Lower leg skin (tissue), 4 donors: ENCODE results near the gene LCN15. TPM values are rescaled to one million over a fixed set of nuclear protein-coding genes. Genes with fewer than 3 reads are reported as not detected.
"Not testable (repeated sequence)": the region's sequence is repeated elsewhere in the genome, so short reads cannot be mapped to it uniquely, and the experiment has no call there.

Experiments used
- DNase-seq, 2 donors: peaks; one replicate each; pipeline ENCODE4 v3.0.0-alpha.2; 2019; ENCODE audit warnings: low spot score in 2 of 2
- H3K4me3 ChIP-seq: fragments of 200-600 bp; sonication (generic); 2 replicates; pipeline ENCODE4 v1.5.1; 2017; ENCODE audit warnings: mild to moderate bottlenecking, low read depth; ENCODE audit not compliant: poor library complexity, severe bottlenecking
- POLR2A ChIP-seq, 2 donors: fragments of 450-650 bp; IDR thresholded peaks; one replicate each; pipeline ENCODE4 v1.6.1; 2016 to 2017; ENCODE audit warnings: antibody characterized with exemption in 2 of 2, mild to moderate bottlenecking in 1 of 2, moderate library complexity in 1 of 2
- WGBS, 2 donors: methylation state at CpG; one replicate each; pipeline ENCODE4 v1.1.5; 2018; 5-methylcytosine and 5-hydroxymethylcytosine counted together
- intact Hi-C: fragments of 100-400 bp; cut with DNase I; formaldehyde crosslinking; loops from one replicate; pipeline ENCODE4 v1.15.0; 2023; ENCODE audit warnings: low total_unique reads
- total RNA-seq, 4 donors: library from RNA; depleted of rRNA; stranded (reverse); fragments of >200 nt; gene quantifications; one replicate each; pipeline ENCODE4 v1.1.0, GENCODE V29; 2016
- TF ChIP-seq, protein P1 (sequence below), 3 donors: fragments of 450-650 bp; IDR thresholded peaks; one replicate each; pipeline ENCODE4 v1.5.1; 2016; ENCODE audit warnings: antibody characterized with exemption in 3 of 3, mild to moderate bottlenecking in 3 of 3, moderate library complexity in 2 of 3

LCN15 gene
- total RNA-seq, 4 donors from 2014 or later = not detected

DNA sequence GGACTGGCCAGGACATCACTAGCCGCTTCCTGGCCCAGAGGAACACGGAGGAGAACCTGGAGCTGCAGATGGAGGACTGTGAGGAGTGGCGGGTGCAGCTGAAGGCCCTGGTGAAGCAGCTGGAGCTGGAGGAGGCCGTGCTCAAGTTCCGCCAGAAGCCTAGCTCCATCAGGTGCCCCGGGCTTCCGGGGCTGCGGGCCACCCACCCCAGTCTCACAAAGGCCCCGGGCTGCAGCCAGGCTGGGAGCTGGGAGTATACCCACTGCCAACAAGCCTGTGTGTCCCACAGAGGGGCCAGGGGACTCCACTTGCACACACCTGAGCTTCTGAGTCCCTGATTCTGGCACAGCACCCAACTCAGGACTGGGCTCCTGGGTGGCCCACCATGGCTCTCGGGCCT, 41.7 kb upstream of the LCN15 start:
- 94 to 98% methylated on average over 10 of the region's 10 CpGs for WGBS, 2 donors
- H3K4me3 ChIP-seq = no peak overlapping the region
- no peak for TF ChIP-seq POLR2A (IDR thresholded peaks at IDR 0.05)
- TF ChIP-seq, protein P1, sequence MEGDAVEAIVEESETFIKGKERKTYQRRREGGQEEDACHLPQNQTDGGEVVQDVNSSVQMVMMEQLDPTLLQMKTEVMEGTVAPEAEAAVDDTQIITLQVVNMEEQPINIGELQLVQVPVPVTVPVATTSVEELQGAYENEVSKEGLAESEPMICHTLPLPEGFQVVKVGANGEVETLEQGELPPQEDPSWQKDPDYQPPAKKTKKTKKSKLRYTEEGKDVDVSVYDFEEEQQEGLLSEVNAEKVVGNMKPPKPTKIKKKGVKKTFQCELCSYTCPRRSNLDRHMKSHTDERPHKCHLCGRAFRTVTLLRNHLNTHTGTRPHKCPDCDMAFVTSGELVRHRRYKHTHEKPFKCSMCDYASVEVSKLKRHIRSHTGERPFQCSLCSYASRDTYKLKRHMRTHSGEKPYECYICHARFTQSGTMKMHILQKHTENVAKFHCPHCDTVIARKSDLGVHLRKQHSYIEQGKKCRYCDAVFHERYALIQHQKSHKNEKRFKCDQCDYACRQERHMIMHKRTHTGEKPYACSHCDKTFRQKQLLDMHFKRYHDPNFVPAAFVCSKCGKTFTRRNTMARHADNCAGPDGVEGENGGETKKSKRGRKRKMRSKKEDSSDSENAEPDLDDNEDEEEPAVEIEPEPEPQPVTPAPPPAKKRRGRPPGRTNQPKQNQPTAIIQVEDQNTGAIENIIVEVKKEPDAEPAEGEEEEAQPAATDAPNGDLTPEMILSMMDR (IDR thresholded peaks at IDR 0.05) = no peak
- intact Hi-C loops = no loop called here
- no peak for DNase-seq

DNA sequence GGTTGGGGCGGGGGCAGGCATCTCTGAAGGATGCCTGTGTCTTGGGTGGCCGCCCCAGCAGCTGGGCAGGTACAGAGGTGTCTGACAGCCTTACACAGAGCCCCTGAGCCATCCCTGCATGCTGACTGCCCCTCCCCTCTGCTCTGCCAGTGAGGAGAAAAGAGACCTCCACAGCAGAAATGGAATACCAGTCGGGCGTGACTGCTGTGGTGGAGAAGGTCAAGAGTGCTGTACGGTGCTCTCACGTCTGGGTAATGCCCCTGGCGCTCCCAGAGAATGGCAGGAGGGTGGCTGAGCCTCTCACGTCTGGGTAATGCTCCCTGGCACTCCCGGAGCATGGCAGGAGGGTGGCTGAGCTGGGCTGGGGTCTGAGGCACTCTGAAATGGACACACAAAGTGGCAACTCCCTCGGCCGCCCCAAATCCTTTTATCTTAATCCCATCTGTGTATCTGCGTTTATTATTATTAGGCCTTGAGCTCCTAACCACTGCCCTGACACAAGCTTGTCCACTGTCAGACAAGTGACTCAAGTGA, 41.0 kb upstream of the LCN15 start:
- WGBS, 2 donors = 88 to 93% methylated on average over 12 of the region's 12 CpGs
- TF ChIP-seq, protein P1 (IDR thresholded peaks at IDR 0.05) = no peak
- no peak for TF ChIP-seq POLR2A (IDR thresholded peaks at IDR 0.05)
- DNase-seq = no peak
- intact Hi-C loops = no loop called here
- H3K4me3 ChIP-seq = no peak overlapping the region

DNA sequence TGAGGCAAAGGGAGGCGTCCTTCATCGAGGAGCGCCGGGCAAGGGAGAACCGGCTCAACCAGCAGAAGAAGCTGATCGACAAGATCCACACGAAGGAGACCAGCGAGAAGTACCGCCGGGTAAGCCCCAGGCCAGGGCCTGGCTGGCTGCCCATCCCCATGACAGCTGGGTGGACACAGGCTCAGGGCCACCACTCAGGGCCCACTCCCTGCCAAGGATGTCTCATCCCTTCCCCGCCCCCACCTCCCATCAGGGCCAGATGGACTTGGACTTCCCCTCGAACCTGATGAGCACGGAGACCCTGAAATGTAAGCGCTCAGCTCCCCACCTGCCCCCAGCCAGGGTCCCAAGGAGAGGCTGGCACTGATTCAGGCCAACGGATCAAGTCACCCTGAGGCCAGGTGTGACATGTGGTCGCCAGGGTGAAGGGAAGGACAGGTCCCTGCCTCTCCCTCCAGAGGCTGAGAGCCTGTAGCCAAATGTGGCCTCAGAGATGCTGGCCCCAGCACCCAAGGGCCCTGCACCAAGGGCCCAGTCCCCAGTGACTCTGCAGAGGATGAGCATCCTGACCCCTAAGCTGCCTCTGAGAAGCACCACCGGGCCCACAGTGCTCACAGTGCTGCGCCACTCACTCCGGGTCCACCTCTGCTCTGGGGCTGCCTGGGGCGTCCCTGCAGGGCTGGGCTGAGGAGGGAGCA, 40.3 kb upstream of the LCN15 start:
- H3K4me3 ChIP-seq = no peak overlapping the region
- DNase-seq = no peak
- TF ChIP-seq, protein P1 (IDR thresholded peaks at IDR 0.05) = no peak
- TF ChIP-seq POLR2A (IDR thresholded peaks at IDR 0.05) = no peak
- intact Hi-C loops = no loop called here
- 74 to 87% methylated on average over 16 to 19 of the region's 20 CpGs for WGBS, 2 donors

DNA sequence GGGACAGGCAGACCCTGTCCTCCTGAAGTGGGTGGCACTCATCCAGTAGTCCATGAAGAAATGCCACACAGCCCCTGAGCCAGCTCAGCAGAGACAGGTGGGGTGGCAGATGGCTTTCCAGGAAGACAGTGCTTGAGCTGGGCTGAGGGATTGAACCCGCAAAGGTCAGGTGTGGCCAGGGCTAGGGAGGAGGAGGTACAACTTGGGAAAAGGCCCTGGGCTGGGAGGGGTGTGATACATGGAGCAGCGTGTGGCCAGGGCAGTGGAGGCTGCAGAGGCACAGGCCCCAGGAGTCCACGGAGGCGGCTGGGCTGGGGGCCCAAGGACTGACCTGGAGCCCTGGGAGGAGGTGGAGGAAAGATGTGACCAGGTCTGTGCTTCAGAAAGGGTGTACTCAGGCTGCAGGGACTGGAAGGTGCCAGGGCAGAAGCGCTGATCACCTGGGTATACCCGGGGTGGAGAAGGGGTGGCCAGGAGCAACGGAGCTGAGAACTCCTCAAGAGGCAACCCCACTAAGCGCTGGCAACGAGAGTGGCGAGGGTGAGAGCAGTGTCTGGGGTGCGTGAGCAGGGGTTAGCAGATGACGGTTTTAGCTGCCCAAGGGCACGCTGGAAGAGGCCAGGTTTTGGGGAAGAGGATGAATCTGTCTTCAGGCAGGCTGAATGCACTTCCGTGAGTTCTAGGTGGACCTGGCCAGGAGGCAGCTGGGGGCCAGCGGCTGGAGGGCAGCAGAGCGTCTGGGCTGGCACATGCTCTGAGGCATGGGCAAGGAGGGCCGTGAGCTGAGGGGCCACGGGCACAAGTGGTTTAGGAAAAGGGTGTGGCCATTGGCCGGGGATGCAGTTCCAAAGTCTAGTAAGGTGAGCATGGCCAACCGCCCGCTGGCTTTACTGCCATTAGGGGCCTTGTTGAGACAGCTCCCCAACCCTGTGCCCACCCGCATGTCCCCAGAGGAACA, 39.5 kb upstream of the LCN15 start:
- H3K4me3 ChIP-seq = no peak overlapping the region
- 90 to 91% methylated on average over 22 of the region's 22 CpGs for WGBS, 2 donors
- no peak for DNase-seq
- TF ChIP-seq POLR2A (IDR thresholded peaks at IDR 0.05) = no peak
- TF ChIP-seq, protein P1 (IDR thresholded peaks at IDR 0.05) = no peak
- intact Hi-C loops = no loop called here

DNA sequence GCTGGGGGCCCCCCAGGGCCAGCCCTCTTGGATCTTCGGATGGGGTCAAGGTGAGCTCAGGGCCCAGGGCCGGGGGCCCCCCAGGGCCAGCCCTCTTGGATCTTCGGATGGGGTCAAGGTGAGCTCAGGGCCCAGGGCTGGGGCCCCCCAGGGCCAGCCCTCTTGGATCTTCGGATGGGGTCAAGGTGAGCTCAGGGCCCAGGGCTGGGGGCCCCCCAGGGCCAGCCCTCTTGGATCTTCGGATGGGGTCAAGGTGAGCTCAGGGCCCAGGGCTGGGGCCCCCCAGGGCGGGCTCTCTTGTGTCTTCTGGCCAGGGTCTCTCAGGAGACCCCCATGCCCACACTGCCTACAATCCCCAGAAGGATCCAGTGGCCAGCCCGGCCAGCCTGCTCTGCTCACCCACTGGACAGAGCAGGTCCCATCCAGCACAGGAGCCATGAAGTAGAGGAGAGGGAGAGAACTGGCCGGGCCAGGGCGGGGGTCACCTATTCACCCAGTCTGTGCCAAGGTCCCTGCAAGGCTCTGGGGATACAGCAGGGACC, 38.8 kb upstream of the LCN15 start:
- intact Hi-C loops, H3K4me3 ChIP-seq, DNase-seq: not testable (repeated sequence)
- 94 to 95% methylated on average over 6 to 7 of the region's 9 CpGs for WGBS, 2 donors

DNA sequence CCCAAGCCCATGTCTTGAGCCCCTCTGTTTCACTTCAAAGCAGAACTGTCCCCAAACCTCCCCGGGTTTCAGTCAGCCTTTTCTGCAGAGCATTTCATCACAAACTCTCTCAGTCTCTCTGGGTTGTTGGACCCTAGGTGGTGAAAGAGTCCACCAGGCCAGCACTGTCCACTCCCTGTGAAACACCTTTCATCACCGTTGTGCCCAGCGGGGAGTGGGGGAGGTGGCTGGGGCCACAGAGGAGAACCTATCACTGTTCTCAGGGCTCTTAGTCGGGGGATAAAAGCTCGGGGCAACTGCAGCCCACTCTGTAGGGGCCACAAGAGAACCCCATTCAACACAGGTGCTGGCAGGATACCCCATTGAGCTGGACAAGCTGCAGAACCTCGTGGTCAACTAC, 38.0 kb upstream of the LCN15 start:
- TF ChIP-seq, protein P1 (IDR thresholded peaks at IDR 0.05) = no peak
- no peak for TF ChIP-seq POLR2A (IDR thresholded peaks at IDR 0.05)
- no peak overlapping the region for H3K4me3 ChIP-seq
- intact Hi-C loops = no loop called here
- 81 to 85% methylated on average over 6 of the region's 6 CpGs for WGBS, 2 donors
- no peak for DNase-seq
